H9 (cell line): ENCODE results near the gene BOD1. TPM values are rescaled to one million over a fixed set of nuclear protein-coding genes. Genes with fewer than 3 reads are reported as not detected.

Experiments
- DNase-seq: peaks from one replicate; pipeline ENCODE4 v3.0.0-alpha.2; 2017
- H2AFZ ChIP-seq: one replicate; pipeline ENCODE4 v1.6.1; 2013; ENCODE audit warnings: mild to moderate bottlenecking, low read length, control low read depth, moderate library complexity
- H2AK5ac ChIP-seq: 2 replicates; pipeline ENCODE4 v1.6.1; 2013; ENCODE audit warnings: low read length, control low read depth, mixed read lengths; ENCODE audit not compliant: insufficient read length
- H2BK120ac ChIP-seq: one replicate; pipeline ENCODE4 v1.6.1; 2013; ENCODE audit warnings: low read depth, mild to moderate bottlenecking, low read length, control low read depth, inconsistent platforms; ENCODE audit not compliant: poor library complexity, severe bottlenecking
- H2BK12ac ChIP-seq: 2 replicates; pipeline ENCODE4 v1.6.1; 2013; ENCODE audit warnings: low read length, control low read depth, mixed read lengths, low read depth; ENCODE audit not compliant: insufficient read length
- H2BK15ac ChIP-seq: 2 replicates; pipeline ENCODE4 v1.6.1; 2013; ENCODE audit warnings: low read depth, low read length, control low read depth
- H2BK20ac ChIP-seq: one replicate; pipeline ENCODE4 v1.6.1; 2013; ENCODE audit warnings: low read depth, mild to moderate bottlenecking, low read length, control low read depth, inconsistent platforms; ENCODE audit not compliant: poor library complexity, severe bottlenecking
- H2BK5ac ChIP-seq: 2 replicates; pipeline ENCODE4 v1.6.1; 2013; ENCODE audit warnings: low read length, control low read depth, mixed read lengths; ENCODE audit not compliant: insufficient read length
- H3K14ac ChIP-seq: 2 replicates; pipeline ENCODE4 v1.6.1; 2013; ENCODE audit warnings: low read length, control low read depth; ENCODE audit not compliant: insufficient read depth
- H3K18ac ChIP-seq: 2 replicates; pipeline ENCODE4 v1.6.1; 2013; ENCODE audit warnings: low read depth, mild to moderate bottlenecking, mixed read lengths, low read length, control low read depth; ENCODE audit not compliant: insufficient read length
- H3K23ac ChIP-seq: 2 replicates; pipeline ENCODE4 v1.6.1; 2013; ENCODE audit warnings: low read length, control low read depth, mixed read lengths, low read depth; ENCODE audit not compliant: insufficient read length
- H3K23me2 ChIP-seq: 2 replicates; pipeline ENCODE4 v1.6.1; 2013; ENCODE audit warnings: low read depth, mild to moderate bottlenecking, mixed read lengths, low read length, control low read depth; ENCODE audit not compliant: insufficient read length, poor library complexity, severe bottlenecking
- H3K27ac ChIP-seq: 2 replicates; pipeline ENCODE4 v1.5.1; 2013; ENCODE audit warnings: low read length, control low read depth, mixed read lengths, low read depth; ENCODE audit not compliant: insufficient read length
- H3K27me3 ChIP-seq: 2 replicates; pipeline ENCODE4 v1.6.1; 2013; ENCODE audit warnings: low read length, control low read depth, inconsistent platforms; ENCODE audit not compliant: insufficient read depth
- H3K4ac ChIP-seq: 2 replicates; pipeline ENCODE4 v1.6.1; 2013; ENCODE audit warnings: low read depth, mild to moderate bottlenecking, control low read depth, inconsistent platforms, low read length, moderate library complexity
- H3K4me1 ChIP-seq: 2 replicates; pipeline ENCODE4 v1.6.1; 2013; ENCODE audit warnings: low read length, control low read depth, inconsistent platforms; ENCODE audit not compliant: insufficient read depth
- H3K4me2 ChIP-seq: 2 replicates; pipeline ENCODE4 v1.6.1; 2013; ENCODE audit warnings: low read length, control low read depth, mixed read lengths; ENCODE audit not compliant: insufficient read length, insufficient read depth
- H3K56ac ChIP-seq: 2 replicates; pipeline ENCODE4 v1.6.1; 2013; ENCODE audit warnings: low read depth, mild to moderate bottlenecking, mixed read lengths, low read length, control low read depth; ENCODE audit not compliant: insufficient read length
- H3K79me1 ChIP-seq: 2 replicates; pipeline ENCODE4 v1.6.1; 2013; ENCODE audit warnings: low read depth, mild to moderate bottlenecking, moderate library complexity, low read length, control low read depth, inconsistent platforms; ENCODE audit not compliant: insufficient read depth, poor library complexity, severe bottlenecking
- H3K79me2 ChIP-seq: 2 replicates; pipeline ENCODE4 v1.6.1; 2013; ENCODE audit warnings: low read length, control low read depth, inconsistent platforms; ENCODE audit not compliant: insufficient read depth
- H3K9ac ChIP-seq: 2 replicates; pipeline ENCODE4 v1.6.1; 2013; ENCODE audit warnings: low read length, control low read depth, mixed read lengths; ENCODE audit not compliant: insufficient read length; ENCODE audit errors: extremely low read depth
- H3K9me3 ChIP-seq: one replicate; pipeline ENCODE4 v1.6.1; 2013; ENCODE audit warnings: low read depth, low read length, inconsistent platforms; ENCODE audit not compliant: control insufficient read depth
- H3T11ph ChIP-seq: one replicate; pipeline ENCODE4 v1.6.1; 2013; ENCODE audit warnings: mild to moderate bottlenecking, low read length, control low read depth, inconsistent platforms
- H4K20me1 ChIP-seq: one replicate; pipeline ENCODE4 v1.6.1; 2013; ENCODE audit not compliant: control insufficient read depth, insufficient read length, insufficient read depth
- H4K5ac ChIP-seq: 2 replicates; pipeline ENCODE4 v1.6.1; 2013; ENCODE audit warnings: low read depth, mild to moderate bottlenecking, mixed read lengths, low read length, control low read depth; ENCODE audit not compliant: insufficient read length
- H4K8ac ChIP-seq: replicated peaks from 2 replicates; pipeline ENCODE4 v1.6.1; 2013; ENCODE audit warnings: low read length, control low read depth, mixed read lengths, low read depth; ENCODE audit not compliant: insufficient read length
- H4K91ac ChIP-seq: 2 replicates; pipeline ENCODE4 v1.6.1; 2013; ENCODE audit warnings: low read depth, mild to moderate bottlenecking, moderate library complexity, mixed read lengths, low read length, control low read depth; ENCODE audit not compliant: insufficient read length
- H3K27ac Mint-ChIP-seq, 3 experiments: 2 replicates in 2 of 3; 3 replicates in 1 of 3; pipeline ENCODE4 v1.8.0; 2020 to 2021; ENCODE audit warnings: mixed read lengths in 3 of 3, mild to moderate bottlenecking in 1 of 3, moderate library complexity in 1 of 3
- H3K27me3 Mint-ChIP-seq: 2 replicates; pipeline ENCODE4 v1.8.0; 2021; ENCODE audit warnings: low read depth, mild to moderate bottlenecking, moderate library complexity, mixed read lengths
- H3K36me3 Mint-ChIP-seq, 3 experiments: 2 replicates in 2 of 3; 3 replicates in 1 of 3; pipeline ENCODE4 v1.8.0; 2020 to 2021; ENCODE audit warnings: low read depth in 3 of 3, mixed read lengths in 3 of 3; ENCODE audit not compliant: insufficient read depth in 1 of 3
- H3K4me1 Mint-ChIP-seq, 2 experiments: 2 replicates each; pipeline ENCODE4 v1.8.0; 2020; ENCODE audit warnings: mixed read lengths in 2 of 2
- H3K4me3 Mint-ChIP-seq, 2 experiments: 2 replicates in 1 of 2; 3 replicates in 1 of 2; pipeline ENCODE4 v1.8.0; 2020 to 2021; ENCODE audit warnings: mild to moderate bottlenecking in 2 of 2, mixed read lengths in 2 of 2, moderate library complexity in 1 of 2
- H3K9me3 Mint-ChIP-seq, 2 experiments: 2 replicates in 1 of 2; 3 replicates in 1 of 2; pipeline ENCODE4 v1.8.0; 2020; ENCODE audit warnings: mild to moderate bottlenecking in 2 of 2, mixed read lengths in 2 of 2, moderate library complexity in 1 of 2
- CTCF ChIP-seq: fragments of 200-600 bp; sonication (generic); conservative IDR thresholded peaks from 3 replicates; pipeline ENCODE4 v1.8.0; 2021; ENCODE audit warnings: antibody characterized with exemption, mild to moderate bottlenecking
- WGBS: extraction: QIAGEN DNeasy Blood & Tissue Kit; methylation state at CpG from one replicate; pipeline ENCODE4 v1.1.7; 2013; ENCODE audit warnings: missing lambda C conversion rate, low lambda C conversion rate, mixed read lengths; ENCODE audit not compliant: insufficient read length; ENCODE audit errors: extremely low coverage; 5-methylcytosine and 5-hydroxymethylcytosine counted together
- total RNA-seq: library from RNA; stranded (reverse); gene quantifications from 2 replicates; pipeline ENCODE4 v1.2.1, GENCODE V29; 2021

The BOD1 gene
- total RNA-seq, 1 experiment from 2014 or later = 121 TPM

DNA sequence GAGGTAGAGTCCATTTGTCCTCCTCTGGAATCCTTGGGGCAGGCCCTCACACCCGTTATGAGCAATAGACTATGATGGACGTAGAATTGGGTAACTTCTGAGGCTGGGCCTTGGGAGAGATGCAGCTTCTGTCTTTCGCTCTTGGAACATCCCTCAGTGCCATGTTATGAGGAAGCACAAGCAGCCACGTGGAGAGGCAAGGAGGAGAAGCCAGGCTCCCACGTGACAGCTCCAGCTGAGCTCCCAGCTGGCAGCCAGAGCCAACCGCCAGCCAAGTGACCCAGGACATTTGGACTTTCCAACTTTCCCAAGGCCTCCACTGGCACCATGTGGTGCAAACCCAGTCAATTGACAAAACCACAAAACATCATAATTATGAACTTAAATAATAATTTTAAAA lies 43.0 kb upstream of the BOD1 start:
- peaks cover 7 to 13% of the 10 kb centered on the region in 2 experiments for H3K9me3 Mint-ChIP-seq
- H2BK120ac ChIP-seq = no peak overlapping the region
- no peak overlapping the region for H3K4me3 Mint-ChIP-seq
- H3K14ac ChIP-seq = no peak overlapping the region
- no peaks in the 10 kb centered on the region for H4K20me1 ChIP-seq
- peaks cover 37 to 39% of the 10 kb centered on the region in 2 experiments for H3K4me1 Mint-ChIP-seq
- peaks cover 0 to 3% (median 2%) of the 10 kb centered on the region in 3 experiments; a peak in 4 of 7 replicates for H3K36me3 Mint-ChIP-seq
- H2BK5ac ChIP-seq = no peak overlapping the region
- H3K4ac ChIP-seq = no peak overlapping the region
- no peak overlapping the region for H2BK12ac ChIP-seq
- no peaks in the 10 kb centered on the region for H3K79me1 ChIP-seq
- H4K91ac ChIP-seq = no peak overlapping the region
- no peak overlapping the region for H3K18ac ChIP-seq
- no peaks in the 10 kb centered on the region for H3K4me1 ChIP-seq
- H3K23me2 ChIP-seq = no peaks in the 10 kb centered on the region
- no peak overlapping the region for H3K9ac ChIP-seq
- no peak overlapping the region for H3T11ph ChIP-seq
- no peak overlapping the region for H3K27ac ChIP-seq
- no peak overlapping the region for H2AFZ ChIP-seq
- no peak overlapping the region for H2AK5ac ChIP-seq
- WGBS = no CpG with 5 or more reads among the region's 6 CpGs
- peaks cover 3% of the 10 kb centered on the region for H3K27me3 Mint-ChIP-seq
- no peaks in the 10 kb centered on the region for H3K79me2 ChIP-seq
- no peak for DNase-seq
- H4K8ac ChIP-seq = no peak overlapping the region
- no peak overlapping the region for H3K4me2 ChIP-seq
- H2BK20ac ChIP-seq = no peak overlapping the region
- H3K23ac ChIP-seq = no peak overlapping the region
- H2BK15ac ChIP-seq = no peak overlapping the region
- H3K27me3 ChIP-seq = no peaks in the 10 kb centered on the region
- H3K27ac Mint-ChIP-seq = no peak overlapping the region
- TF ChIP-seq CTCF = no peak
- no peak overlapping the region for H3K56ac ChIP-seq
- no peak overlapping the region for H4K5ac ChIP-seq
- H3K9me3 ChIP-seq = no peaks in the 10 kb centered on the region
